ENCODE results near the gene PPCDC.

DNA sequence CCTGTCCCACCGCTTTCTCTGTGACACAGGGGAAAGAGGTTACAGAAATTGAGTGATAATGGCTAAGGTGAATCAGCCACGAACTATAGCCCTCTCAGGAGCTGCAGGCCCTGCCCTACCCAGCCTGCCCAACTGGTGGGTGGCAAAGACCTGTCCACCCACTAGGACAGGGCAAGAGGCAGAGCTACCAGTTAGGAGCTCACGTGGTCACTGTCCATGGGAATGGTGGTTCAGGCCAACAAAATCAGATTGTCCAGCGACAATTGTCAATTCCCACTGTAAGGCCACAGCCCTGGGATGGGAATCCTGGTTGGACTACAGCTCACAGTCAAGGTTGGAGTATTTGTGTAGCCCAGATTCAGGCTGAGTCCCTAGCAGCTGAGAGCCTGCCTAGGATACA, 75.0 kb downstream of the PPCDC start:
- TF ChIP-seq GATA2 (IDR thresholded peaks at IDR 0.05; ENCODE audit: low read depth, low read length) (no peak), GATA3 (IDR thresholded peaks at IDR 0.05; ENCODE audit: low read depth, low read length) (no peak)

Measured in SH-SY5Y (cell line).